Panc1 (cell line): ENCODE results near the gene SLC20A1. TPM values are rescaled to one million over a fixed set of nuclear protein-coding genes. Genes with fewer than 3 reads are reported as not detected.
A peak's percentile ranks its signal among the peaks of the same experiment; 100 is the strongest.

Experiments used
- ATAC-seq: fragments of 200-7000 bp; cut with Tn5 transposase; 2 replicates; pipeline ENCODE4 v1.9.1; 2020; ENCODE audit warnings: mild to moderate bottlenecking, moderate library complexity
- BruUV-seq: library from RNA; stranded (reverse); fragments of 400-500 nt; replicated peaks from 2 replicates; lab custom pipeline; 2021; lab: Mats Ljungman, UMichigan
- CTCF ChIA-PET: fragments of 300-600 bp; sonication (Branson Sonifier 250); formaldehyde crosslinking; loops from one replicate; lab custom pipeline; 2022; ENCODE audit warnings: antibody characterized with exemption; lab: Charles Lee
- POLR2A ChIA-PET: fragments of 300-600 bp; sonication (Branson Sonifier 250); formaldehyde crosslinking; loops from one replicate; lab custom pipeline; 2022; ENCODE audit warnings: antibody characterized with exemption; lab: Charles Lee
- DNase-seq: peaks from one replicate; pipeline ENCODE4 v3.0.0-alpha.2; 2010; ENCODE audit warnings: low read depth, low spot score
- H3K27ac ChIP-seq: 2 replicates; pipeline ENCODE4 v1.5.1; 2011; ENCODE audit warnings: mild to moderate bottlenecking, low read length, inconsistent platforms
- H3K27me3 ChIP-seq: fragments of 200-500 bp; sonication (Bioruptor generic); 2 replicates; pipeline ENCODE4 v1.6.0; 2014; ENCODE audit warnings: low read length, inconsistent platforms; ENCODE audit not compliant: control insufficient read depth, insufficient read depth
- H3K36me3 ChIP-seq: fragments of 200-500 bp; sonication (Bioruptor generic); 2 replicates; pipeline ENCODE4 v1.5.1; 2014; ENCODE audit warnings: inconsistent platforms, mild to moderate bottlenecking, low read length, moderate library complexity; ENCODE audit not compliant: control insufficient read depth, insufficient read depth
- H3K4me1 ChIP-seq: 2 replicates; pipeline ENCODE4 v1.5.1; 2011; ENCODE audit warnings: inconsistent platforms, mild to moderate bottlenecking, low read length, moderate library complexity; ENCODE audit not compliant: control insufficient read depth, insufficient read depth
- H3K4me3 ChIP-seq, 2 experiments: 2 replicates each; pipeline ENCODE4 v1.5.1; 2011 to 2012; ENCODE audit warnings: low read depth in 2 of 2, low read length in 2 of 2, mild to moderate bottlenecking in 2 of 2, inconsistent platforms in 1 of 2, moderate library complexity in 1 of 2
- H3K9me3 ChIP-seq: fragments of 200-500 bp; sonication (Bioruptor generic); 2 replicates; pipeline ENCODE4 v1.5.1; 2014; ENCODE audit warnings: low read depth, mild to moderate bottlenecking, inconsistent platforms, low read length, moderate library complexity; ENCODE audit not compliant: control insufficient read depth, insufficient read depth
- POLR2AphosphoS5 ChIP-seq: IDR thresholded peaks from 2 replicates; pipeline ENCODE4 v1.6.1; 2012; ENCODE audit warnings: mild to moderate bottlenecking, low read depth, low read length, moderate library complexity
- SIN3A ChIP-seq: IDR thresholded peaks from 2 replicates; pipeline ENCODE4 v1.6.1; 2012; ENCODE audit warnings: low read depth, mild to moderate bottlenecking, low read length, moderate library complexity, borderline replicate concordance; ENCODE audit not compliant: insufficient read depth
- TCF7L2 ChIP-seq: IDR thresholded peaks from 2 replicates; pipeline ENCODE4 v1.6.1; 2011; ENCODE audit warnings: mild to moderate bottlenecking, low read depth, low read length, inconsistent platforms
- in situ Hi-C: cut with HindIII; loops from 2 replicates; pipeline ENCODE4 v1.10.0; 2016; ENCODE audit warnings: low sequenced_read_pairs, low pct_unique_long_range_greater_than_20kb
- intact Hi-C: fragments of 100-400 bp; cut with micrococcal nuclease; formaldehyde crosslinking; loops from one replicate; pipeline ENCODE4 v1.10.0; 2022; ENCODE audit not compliant: unreplicated experiment
- total RNA-seq: library from RNA; stranded (reverse); gene quantifications from one replicate; pipeline ENCODE4 v1.2.1, GENCODE V29; 2021; ENCODE audit not compliant: unreplicated experiment
- TF ChIP-seq, protein P1 (sequence below): fragments of 450-650 bp; IDR thresholded peaks from 2 replicates; pipeline ENCODE4 v1.5.1; 2017; ENCODE audit warnings: mild to moderate bottlenecking
- TF ChIP-seq, protein P2 (sequence below), 2 experiments: IDR thresholded peaks; 2 replicates each; pipeline ENCODE4 v1.6.1; 2011 to 2012; ENCODE audit warnings: low read depth in 2 of 2, control low read depth in 1 of 2, low read length in 1 of 2, mild to moderate bottlenecking in 1 of 2, moderate library complexity in 1 of 2; ENCODE audit not compliant: insufficient read depth in 1 of 2

SLC20A1 gene
- total RNA-seq, 1 experiment from 2014 or later = 72.0 TPM

- Histone ChIP-seq H3K36me3 (no peaks in the 10 kb centered on the region), H3K4me3 (no peak overlapping the region), H3K4me1 (peaks cover 23% of the 10 kb centered on the region), H3K27ac (peak overlapping the region; percentile 46), H3K9me3 (no peaks in the 10 kb centered on the region), H3K27me3 (no peaks in the 10 kb centered on the region)
- intact Hi-C loops = no loop called here
- in situ Hi-C loops = no loop called here
- DNase-seq = no peak
- ChIA-PET CTCF (interaction anchor here (0.8 to 1.7 kb wide), 3 partner anchors 66 to 92 kb away, joined by 3 to 7 read pairs (median 5); no protein-coding TSS in a partner anchor), POLR2A (no interaction called here)
- no peak for TF ChIP-seq SIN3A
- TF ChIP-seq, protein P1, sequence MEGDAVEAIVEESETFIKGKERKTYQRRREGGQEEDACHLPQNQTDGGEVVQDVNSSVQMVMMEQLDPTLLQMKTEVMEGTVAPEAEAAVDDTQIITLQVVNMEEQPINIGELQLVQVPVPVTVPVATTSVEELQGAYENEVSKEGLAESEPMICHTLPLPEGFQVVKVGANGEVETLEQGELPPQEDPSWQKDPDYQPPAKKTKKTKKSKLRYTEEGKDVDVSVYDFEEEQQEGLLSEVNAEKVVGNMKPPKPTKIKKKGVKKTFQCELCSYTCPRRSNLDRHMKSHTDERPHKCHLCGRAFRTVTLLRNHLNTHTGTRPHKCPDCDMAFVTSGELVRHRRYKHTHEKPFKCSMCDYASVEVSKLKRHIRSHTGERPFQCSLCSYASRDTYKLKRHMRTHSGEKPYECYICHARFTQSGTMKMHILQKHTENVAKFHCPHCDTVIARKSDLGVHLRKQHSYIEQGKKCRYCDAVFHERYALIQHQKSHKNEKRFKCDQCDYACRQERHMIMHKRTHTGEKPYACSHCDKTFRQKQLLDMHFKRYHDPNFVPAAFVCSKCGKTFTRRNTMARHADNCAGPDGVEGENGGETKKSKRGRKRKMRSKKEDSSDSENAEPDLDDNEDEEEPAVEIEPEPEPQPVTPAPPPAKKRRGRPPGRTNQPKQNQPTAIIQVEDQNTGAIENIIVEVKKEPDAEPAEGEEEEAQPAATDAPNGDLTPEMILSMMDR = no peak
- TF ChIP-seq, protein P2, sequence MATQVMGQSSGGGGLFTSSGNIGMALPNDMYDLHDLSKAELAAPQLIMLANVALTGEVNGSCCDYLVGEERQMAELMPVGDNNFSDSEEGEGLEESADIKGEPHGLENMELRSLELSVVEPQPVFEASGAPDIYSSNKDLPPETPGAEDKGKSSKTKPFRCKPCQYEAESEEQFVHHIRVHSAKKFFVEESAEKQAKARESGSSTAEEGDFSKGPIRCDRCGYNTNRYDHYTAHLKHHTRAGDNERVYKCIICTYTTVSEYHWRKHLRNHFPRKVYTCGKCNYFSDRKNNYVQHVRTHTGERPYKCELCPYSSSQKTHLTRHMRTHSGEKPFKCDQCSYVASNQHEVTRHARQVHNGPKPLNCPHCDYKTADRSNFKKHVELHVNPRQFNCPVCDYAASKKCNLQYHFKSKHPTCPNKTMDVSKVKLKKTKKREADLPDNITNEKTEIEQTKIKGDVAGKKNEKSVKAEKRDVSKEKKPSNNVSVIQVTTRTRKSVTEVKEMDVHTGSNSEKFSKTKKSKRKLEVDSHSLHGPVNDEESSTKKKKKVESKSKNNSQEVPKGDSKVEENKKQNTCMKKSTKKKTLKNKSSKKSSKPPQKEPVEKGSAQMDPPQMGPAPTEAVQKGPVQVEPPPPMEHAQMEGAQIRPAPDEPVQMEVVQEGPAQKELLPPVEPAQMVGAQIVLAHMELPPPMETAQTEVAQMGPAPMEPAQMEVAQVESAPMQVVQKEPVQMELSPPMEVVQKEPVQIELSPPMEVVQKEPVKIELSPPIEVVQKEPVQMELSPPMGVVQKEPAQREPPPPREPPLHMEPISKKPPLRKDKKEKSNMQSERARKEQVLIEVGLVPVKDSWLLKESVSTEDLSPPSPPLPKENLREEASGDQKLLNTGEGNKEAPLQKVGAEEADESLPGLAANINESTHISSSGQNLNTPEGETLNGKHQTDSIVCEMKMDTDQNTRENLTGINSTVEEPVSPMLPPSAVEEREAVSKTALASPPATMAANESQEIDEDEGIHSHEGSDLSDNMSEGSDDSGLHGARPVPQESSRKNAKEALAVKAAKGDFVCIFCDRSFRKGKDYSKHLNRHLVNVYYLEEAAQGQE (IDR thresholded peaks at IDR 0.05; ENCODE audit: insufficient read depth in 1 of 2, low read depth in 2 of 2, low read length in 1 of 2) = no peak
- no peak for TF ChIP-seq POLR2AphosphoS5
- TF ChIP-seq TCF7L2 = no peak
- no peak for ATAC-seq
- no TSS peak for BruUV-seq
Measured at GRCh38 chr2:112691881-112692281, 46.1 kb downstream of the SLC20A1 start.

DNA sequence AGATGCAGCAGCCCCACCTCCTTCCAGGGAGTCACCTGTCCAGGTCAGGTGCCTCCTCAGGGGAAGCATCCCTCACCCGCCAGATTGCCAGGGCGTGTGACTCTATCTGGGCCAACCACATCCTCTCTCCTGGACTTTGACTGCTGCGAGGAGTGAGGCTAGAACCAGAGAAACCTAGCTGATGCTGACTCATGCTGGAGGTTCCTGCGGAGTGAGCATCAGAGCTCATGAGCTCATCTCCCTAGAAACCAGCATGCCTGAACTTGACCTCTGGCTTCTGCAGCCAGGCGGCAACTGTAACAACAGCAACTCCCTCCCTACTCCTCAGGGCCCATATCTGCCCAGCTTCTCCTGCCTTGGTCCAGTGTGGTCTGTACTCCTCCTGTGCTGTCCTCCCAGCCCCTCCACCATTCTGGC lies 46.8 kb downstream of the SLC20A1 start:
- H3K4me1 ChIP-seq = peaks cover 23% of the 10 kb centered on the region
- CTCF ChIA-PET = interaction anchor here (0.8 to 1.2 kb wide), 2 partner anchors 80 to 93 kb away, joined by 3 to 5 read pairs; no protein-coding TSS in a partner anchor
- no peaks in the 10 kb centered on the region for H3K9me3 ChIP-seq
- peak; percentile 90 for DNase-seq
- POLR2A ChIA-PET = no interaction called here
- H3K27me3 ChIP-seq = no peaks in the 10 kb centered on the region
- in situ Hi-C loops = no loop called here
- no TSS peak for BruUV-seq
- peak; percentile 78 for ATAC-seq
- intact Hi-C loops = no loop called here
- H3K27ac ChIP-seq = peak overlapping the region; percentile 45; the same call in 1 of the 2 replicates
- no peaks in the 10 kb centered on the region for H3K36me3 ChIP-seq
- H3K4me3 ChIP-seq = no peak overlapping the region
- TF ChIP-seq POLR2AphosphoS5 (no peak), SIN3A (no peak), TCF7L2 (no peak)
- TF ChIP-seq, protein P1 = no peak
- TF ChIP-seq, protein P2 (IDR thresholded peaks at IDR 0.05; ENCODE audit: insufficient read depth in 1 of 2, low read depth in 2 of 2, low read length in 1 of 2) = no peak
